ENCODE data around the gene SRPX.
A peak's percentile ranks its signal among the peaks of the same experiment; 100 is the strongest.

Gene SRPX

DNA sequence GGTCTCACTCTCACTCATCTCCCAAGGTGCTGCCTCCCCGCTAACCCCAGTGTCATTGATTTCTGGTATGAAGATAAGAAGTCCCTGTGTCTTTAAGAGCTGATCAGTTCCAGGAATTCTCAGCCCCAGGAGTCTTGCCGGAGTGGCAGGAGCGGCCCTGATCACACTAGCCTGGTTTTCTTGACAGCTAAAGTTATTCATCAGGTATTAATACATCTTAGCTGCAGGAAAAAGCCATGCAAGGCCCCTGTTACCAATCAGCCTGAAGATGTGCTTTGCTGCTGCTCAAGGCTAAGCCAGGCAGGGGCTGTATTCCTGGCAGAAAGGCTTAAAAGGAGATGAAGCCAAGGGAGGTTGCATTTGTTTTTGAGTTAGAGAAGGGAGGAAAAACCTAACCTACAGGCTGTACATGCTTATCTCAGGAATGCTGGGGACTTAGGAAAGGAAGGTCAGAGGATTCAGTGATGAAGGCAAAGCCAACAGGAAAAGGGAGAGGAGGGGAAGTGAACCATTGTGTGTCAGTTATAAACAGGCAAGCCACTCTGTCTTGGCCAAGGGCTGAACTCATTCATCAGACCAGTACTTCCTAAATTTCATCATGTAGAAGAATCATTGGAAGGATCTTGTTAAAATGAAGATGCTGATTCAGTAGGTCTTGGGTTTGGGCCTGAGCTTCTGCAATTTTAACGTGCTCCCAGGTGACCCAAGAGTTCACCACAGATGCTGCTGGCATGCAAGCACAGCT lies 8.6 kb downstream of the SRPX start:
- DNase-seq: peak; percentile 73

DNA sequence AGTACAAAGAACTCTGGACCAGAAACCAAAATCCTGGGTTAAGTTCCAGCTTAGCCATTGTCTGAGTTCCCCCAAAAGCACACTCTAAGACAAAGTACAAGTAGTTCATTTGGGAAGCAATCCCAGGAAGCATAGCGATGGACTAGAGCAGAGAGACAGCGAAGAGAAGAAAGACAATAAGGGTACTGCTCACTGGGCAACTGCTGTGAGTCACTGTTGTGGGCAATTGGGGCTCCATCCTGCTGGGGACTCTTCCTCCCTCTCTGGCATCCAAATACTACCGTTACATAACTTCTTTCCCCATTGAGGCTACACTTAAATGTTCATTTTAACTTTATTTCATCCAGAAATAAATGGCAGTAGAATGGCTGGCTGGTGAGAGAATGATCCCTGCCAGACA lies 14.1 kb downstream of the SRPX start:
- DNase-seq: peak; percentile 35

DNA sequence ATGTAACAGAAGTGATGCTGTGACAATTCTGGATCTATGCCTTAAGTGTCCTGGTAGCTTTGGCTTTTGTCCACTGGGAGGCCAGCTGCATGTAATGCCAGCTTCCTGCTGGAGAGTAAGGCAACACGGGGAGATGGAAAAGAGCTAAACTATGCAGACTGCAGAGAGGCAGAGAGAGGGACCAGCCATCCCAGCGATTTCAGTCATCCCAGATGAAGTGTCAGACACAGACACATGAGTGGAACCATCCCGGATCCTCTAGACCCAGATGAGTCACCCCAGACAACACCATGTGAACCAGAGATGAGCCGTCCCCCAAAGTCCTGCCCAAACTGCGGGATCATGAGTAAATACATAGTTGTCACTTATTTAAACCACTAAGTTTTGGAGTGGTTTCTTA lies 14.6 kb downstream of the SRPX start:
- DNase-seq: no peak

- peak; percentile 35 for DNase-seq
Measured at GRCh38 chrX:38205039-38205438, 15.6 kb downstream of the SRPX start.

DNA sequence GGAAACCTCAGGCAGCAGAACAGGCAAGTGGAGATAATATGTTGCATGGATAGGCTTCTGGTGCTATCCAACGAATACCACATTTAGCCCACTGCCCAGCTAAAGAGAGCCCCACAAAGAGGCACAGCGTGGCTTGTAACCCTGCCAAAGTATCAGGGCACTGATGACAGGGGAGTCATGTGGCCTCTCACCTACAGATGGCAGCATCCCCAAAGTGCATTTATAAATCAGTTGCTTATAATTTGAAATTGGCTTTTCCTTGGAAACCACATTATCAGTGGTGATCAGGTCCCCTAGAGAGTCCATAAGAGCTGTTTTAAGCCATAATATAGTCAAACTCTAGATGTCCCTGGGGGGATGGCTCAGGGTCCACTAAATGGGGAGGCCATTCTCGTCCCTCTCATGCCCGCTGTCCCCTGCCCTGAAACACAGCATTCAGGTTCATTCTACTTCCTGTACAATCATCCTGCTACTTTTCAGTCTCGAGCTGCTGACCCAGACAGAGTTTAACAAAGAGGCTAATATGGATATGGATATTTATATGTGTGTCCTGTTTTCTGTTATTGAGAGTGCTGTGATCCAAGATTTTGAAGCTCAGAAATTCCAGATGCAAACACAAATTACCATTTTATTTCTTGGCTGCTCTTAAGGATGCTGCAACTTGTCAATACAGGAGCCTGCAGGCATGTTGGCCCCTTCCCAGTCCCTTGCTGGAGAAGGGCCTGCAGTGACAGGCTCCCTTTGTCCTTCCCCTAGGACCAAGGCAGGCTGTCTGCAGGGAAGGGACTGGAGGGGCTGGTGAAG lies 28.5 kb downstream of the SRPX start:
- peak; percentile 2 for DNase-seq

DNA sequence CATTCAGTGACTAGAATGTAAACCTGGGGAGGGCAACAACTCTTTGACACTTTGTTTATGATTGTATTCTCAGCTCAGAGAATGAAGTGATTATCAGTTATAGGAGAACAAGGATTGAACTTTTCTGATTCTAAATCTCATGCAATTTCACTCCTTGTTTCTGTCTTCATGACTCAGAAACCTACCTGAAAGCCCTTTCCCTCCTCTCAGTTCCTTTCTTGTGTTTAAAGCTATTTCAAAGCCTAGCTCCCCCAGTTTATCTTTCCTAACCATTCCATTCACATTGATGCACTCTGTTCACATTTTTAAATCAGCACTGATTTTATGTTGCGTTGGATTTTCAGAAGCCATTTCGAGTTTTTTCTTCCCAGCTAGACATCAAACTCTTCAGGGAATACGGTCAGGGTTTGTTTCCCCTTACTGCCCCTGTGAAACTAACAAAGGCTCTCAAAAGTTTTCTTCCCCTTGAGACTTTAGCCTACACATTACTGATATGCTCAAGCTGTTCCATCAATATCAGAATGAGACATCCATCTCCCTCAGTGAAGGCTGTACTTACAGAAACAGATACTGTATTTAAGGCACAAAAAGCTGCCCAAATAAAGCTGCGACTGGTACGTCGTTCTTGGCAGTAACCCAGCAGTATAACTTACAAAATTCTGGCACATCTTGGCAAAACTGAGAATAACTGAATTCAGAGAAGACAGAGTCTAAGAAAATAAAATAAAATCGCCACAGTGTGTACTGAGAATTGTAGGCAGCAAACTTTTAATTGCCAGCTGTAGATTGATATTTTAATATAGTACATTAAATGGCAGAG lies 31.0 kb downstream of the SRPX start:
- no peak for DNase-seq

- no peak for DNase-seq
Measured at GRCh38 chrX:38183596-38183995, 37.1 kb downstream of the SRPX start.

GRCh38 chrX:38181357-38181756 lies 39.3 kb downstream of the SRPX start:
- DNase-seq: no peak

- DNase-seq: no peak
Measured at GRCh38 chrX:38178396-38178795, 42.3 kb downstream of the SRPX start.

DNA sequence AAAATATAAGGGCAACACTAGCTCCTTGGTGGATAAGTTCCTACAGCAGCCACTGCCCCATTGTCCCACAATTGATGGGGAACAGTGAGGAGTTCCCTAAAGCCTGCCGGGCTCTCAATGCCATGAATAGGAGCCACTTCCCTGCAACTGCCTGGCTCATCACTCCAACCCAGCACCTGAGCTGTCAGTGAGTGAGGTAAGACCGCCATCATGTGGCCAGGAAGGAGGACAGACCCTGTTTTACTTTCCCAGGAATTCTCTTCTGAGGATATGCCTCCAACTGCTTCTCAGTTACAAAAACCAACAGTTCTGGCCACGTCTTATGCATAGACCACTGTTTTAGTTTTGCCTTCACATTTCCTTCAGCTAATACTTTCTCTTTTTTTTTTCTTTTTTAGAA lies 45.5 kb downstream of the SRPX start:
- DNase-seq: peak; percentile 1

DNA sequence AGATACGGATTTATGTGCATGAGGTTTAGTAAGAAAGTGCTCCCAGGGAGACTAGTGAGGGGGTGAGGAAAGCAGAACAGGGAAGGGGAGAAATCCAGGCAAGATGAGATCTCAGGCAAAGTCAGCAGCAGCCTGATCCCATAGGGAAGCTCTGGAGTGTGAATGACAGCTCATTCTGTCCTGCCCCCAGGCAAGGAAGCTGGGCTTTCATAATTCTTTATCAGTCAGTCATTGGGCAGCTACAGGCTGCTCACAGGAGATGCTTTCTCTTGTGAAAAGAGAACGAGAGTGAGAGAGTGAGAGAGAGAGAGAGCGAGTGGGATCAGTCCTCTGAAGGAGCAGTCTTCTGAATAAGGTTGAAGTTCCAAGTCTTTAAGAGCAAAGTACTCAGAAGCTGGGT lies 48.1 kb downstream of the SRPX start:
- no peak for DNase-seq

DNA sequence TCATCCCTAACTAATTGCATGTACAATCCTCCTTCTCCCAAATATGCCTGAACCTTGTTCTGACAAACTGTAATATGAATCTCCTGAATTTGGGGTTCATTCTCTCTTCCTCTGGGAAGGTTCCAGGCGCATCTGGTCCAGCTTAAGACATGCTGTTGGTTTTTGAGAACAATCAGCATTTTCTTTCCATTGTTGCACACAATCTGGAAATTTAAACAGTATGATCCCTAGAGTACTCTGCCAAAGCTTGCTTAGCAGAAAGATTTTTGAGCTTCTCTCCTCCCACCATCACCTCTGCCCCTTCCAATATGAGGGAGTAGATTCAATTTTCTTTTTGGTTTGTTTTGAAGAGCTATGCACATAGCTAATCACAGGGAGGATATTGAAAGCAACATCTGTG lies 50.1 kb downstream of the SRPX start:
- DNase-seq: no peak

DNA sequence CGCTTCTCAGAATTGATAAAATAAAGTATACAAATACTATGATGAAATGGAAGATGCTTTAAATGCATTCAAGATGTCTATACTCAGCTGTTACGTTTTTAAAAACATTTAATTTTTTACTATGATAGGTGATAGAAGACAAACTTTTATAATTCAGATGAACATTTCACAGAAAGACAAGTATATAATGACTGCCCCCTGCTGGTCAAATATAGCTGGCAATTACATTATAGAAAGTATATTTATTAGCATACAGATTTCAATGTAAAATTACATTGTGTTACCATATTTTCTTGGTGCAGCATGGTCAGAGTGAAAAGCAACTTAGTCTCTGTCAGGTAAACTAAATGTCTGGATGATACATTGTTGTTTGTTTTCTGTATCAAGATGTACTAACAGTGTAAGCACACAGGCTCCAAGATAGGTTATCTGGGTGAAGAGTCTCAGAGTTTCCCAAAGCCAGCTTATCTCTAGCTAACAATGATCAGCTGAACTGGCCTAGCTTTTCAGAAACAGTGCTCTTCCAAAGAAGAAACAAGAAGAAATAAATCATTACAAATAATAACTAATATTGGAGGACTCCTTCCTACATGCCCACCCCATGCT lies 54.1 kb downstream of the SRPX start:
- peak; percentile 2 for DNase-seq

DNA sequence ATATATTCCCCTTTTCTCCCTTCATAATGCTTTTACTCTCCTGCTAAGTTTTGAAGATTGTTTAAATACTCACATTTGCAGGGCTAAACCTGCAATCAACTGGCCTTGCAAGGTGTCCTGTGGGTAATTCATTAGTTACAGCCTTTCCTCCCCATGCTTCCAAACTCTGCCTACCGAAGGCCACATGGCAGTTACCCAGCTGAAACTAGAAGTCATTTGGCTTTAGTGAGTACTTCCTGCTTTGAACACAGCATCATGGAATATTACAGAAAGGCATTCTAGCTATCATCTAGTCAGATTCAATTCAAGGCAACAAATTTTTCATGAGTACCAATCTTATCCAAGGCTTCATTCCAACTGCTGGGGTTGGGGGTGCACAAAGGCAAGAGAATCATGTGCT lies 55.6 kb downstream of the SRPX start:
- peak; percentile 13 for DNase-seq

DNA sequence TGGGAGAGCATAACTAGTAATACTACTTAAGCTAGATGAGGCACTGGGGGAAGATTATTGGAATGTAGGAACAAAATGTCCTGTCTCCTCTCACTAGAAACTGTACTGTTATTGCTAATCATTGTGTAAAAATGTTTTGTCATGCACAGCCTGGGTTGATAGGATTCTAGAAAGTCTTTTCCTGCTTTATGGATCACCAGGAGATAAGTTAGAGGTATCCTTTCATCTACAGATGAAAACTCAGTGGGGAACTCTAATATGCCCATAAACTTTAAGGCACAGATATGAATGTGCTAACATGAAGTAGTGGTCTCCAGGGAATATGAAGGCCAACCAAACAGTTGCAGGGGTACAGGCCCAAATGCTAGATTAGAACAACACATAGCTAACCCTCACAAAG lies 57.5 kb downstream of the SRPX start:
- no peak for DNase-seq

- no peak for DNase-seq
Measured at GRCh38 chrX:38156838-38157237, 63.8 kb downstream of the SRPX start.

- no peak for DNase-seq
Measured at GRCh38 chrX:38154818-38155217, 65.9 kb downstream of the SRPX start.

GRCh38 chrX:38154340-38154739 lies 66.3 kb downstream of the SRPX start:
- no peak for DNase-seq

GRCh38 chrX:38151441-38151840 lies 69.2 kb downstream of the SRPX start:
- DNase-seq: no peak

GRCh38 chrX:38150993-38151392 lies 69.7 kb downstream of the SRPX start:
- DNase-seq: no peak

GRCh38 chrX:38149016-38149415 lies 71.7 kb downstream of the SRPX start:
- no peak for DNase-seq

DNA sequence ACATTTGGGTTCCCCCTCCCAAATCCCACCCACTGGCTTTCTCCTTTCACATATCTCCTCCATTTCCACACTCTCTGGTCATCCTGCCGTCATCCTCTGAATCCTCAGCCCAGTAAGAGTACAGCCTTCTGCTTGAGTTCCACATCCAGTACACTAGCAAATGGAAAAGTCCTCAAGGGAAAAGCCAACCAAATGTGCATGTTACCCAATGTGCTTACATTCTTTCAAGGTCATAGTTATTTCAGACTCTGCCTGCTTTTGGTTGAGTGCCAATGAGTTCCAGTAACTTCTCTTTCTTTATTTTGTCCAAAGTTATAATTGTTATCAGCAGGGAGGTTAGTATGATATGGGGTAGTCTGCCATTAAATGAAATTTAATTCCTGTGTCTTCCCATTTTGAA lies 78.1 kb downstream of the SRPX start:
- DNase-seq: no peak

GRCh38 chrX:38138900-38139299 lies 81.8 kb downstream of the SRPX start:
- DNase-seq: no peak

Data from MV-4-11 (cell line).